ENCODE measurements around the gene GCDH. TPM values are rescaled to one million over a fixed set of nuclear protein-coding genes. Genes with fewer than 3 reads are reported as not detected.
"Not testable (repeated sequence)": the region's sequence is repeated elsewhere in the genome, so short reads cannot be mapped to it uniquely, and the experiment has no call there.

Gene GCDH
- total RNA-seq, 1 donor from 2014 or later, result 73.9 TPM

DNA sequence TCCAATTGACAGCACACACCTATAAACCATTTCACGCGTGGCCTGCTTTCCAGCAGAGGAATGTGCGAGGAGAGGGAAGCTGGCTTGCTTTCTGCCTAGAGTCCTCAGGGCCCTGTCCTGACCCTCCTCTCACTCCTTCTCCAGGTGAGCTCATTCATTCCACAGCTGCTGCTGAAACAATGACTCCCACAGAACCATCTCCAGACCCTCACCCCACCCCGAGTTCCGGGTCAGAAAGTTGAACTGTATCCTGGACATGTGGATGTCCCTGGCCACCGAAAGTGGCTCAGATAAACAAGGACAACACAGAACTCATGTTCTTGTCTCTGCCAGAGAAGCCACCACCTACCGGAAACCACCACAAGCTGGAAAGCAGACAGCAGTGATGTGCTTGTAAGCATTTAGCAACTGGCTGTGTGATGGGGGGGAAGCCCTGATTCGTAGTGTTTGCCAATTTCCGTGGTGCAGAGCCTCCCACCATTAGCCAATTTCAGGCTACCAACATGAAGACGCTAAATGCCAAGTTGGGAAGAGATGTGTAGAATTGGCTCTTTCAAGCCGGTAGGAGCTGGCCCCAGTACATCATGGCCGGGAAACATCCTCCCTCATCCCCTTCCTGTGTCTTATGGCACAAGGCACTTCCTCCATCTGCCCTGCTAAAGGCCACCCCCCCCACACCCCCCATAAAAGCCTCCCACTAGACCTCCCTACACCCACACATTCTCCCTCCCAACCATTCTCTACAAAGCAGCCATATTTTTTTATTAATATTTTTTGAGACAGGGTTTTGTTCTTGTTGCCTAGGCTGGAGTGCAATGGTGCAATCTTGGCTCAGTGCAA is 23.1 kb downstream of the GCDH start:
- Mint-ChIP-seq H3K4me3 (no peak overlapping the region), H3K27me3 (no peaks in the 10 kb centered on the region), H3K9me3 (no peaks in the 10 kb centered on the region), H3K27ac (no peak overlapping the region), H3K4me1 (peaks cover 16% of the 10 kb centered on the region), H3K36me3 (ENCODE audit: low read depth) (peaks cover under 1% of the 10 kb centered on the region)
- ATAC-seq (ENCODE audit: low read depth) (peak; percentile 53), DNase-seq (no peak)
- POLR2A ChIA-PET, result interaction anchor here (0.6 to 2.4 kb wide), 5 partner anchors 19 to 121 kb away, joined by 3 to 8 read pairs (median 3); partner anchors contain the start of genes FARSA and GCDH
- TF ChIP-seq, protein P1, sequence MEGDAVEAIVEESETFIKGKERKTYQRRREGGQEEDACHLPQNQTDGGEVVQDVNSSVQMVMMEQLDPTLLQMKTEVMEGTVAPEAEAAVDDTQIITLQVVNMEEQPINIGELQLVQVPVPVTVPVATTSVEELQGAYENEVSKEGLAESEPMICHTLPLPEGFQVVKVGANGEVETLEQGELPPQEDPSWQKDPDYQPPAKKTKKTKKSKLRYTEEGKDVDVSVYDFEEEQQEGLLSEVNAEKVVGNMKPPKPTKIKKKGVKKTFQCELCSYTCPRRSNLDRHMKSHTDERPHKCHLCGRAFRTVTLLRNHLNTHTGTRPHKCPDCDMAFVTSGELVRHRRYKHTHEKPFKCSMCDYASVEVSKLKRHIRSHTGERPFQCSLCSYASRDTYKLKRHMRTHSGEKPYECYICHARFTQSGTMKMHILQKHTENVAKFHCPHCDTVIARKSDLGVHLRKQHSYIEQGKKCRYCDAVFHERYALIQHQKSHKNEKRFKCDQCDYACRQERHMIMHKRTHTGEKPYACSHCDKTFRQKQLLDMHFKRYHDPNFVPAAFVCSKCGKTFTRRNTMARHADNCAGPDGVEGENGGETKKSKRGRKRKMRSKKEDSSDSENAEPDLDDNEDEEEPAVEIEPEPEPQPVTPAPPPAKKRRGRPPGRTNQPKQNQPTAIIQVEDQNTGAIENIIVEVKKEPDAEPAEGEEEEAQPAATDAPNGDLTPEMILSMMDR (IDR thresholded peaks at IDR 0.05), result no peak
- CTCF ChIA-PET, result interaction anchor here (0.9 kb wide), 1 partner anchor 24 kb away, joined by 3 read pairs; the partner anchor contains the start of gene GCDH
- intact Hi-C loops (cut with micrococcal nuclease), result no loop called here

- H3K27ac Mint-ChIP-seq; intact Hi-C loops (cut with micrococcal nuclease); H3K27me3 Mint-ChIP-seq; H3K36me3 Mint-ChIP-seq (ENCODE audit: low read depth); DNase-seq; H3K4me3 Mint-ChIP-seq; H3K9me3 Mint-ChIP-seq; ATAC-seq (ENCODE audit: low read depth): not testable (repeated sequence)
- ChIA-PET POLR2A (interaction anchor here (0.7 to 2.4 kb wide), 4 partner anchors 10 to 25 kb away, joined by 3 to 8 read pairs (median 4); partner anchors contain the start of genes FARSA and GCDH), CTCF (interaction anchor here (1.7 kb wide), 1 partner anchor 50 kb away, joined by 3 read pairs; no protein-coding TSS in a partner anchor)
- H3K4me1 Mint-ChIP-seq, result peaks cover 23% of the 10 kb centered on the region
These were observed 24.9 kb downstream of the GCDH start for GRCh38 chr19:12915860-12916259.

DNA sequence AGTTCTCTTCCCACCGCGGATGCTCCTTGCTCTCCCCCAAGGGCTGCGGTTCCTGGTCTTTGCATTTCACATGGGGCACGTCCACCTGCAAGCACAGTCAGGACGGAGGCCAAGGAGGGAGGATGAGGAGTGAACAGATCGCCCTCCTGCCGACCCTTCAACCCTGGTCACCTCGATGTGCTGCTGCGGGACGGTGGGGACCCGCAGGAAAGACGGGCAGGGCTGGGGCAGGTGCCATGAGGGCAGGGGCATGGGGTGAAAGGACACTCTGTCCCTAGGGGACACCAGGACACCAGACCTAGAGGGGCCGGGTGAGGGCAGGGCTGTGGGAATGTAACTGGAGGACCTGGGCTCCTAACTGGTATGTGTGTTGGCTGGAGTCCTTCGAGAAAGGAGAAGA is 27.3 kb downstream of the GCDH start:
- TF ChIP-seq, protein P1 (IDR thresholded peaks at IDR 0.05), result no peak
- no peak for DNase-seq
- intact Hi-C loops (cut with micrococcal nuclease), result loop anchor here (2.0 kb wide), 1 partner anchor 37 kb away; the partner anchor contains the start of gene DNASE2
- H3K27ac Mint-ChIP-seq, result no peak overlapping the region
- H3K4me3 Mint-ChIP-seq, result no peak overlapping the region
- CTCF ChIA-PET, result no interaction called here
- peaks cover 15% of the 10 kb centered on the region for H3K36me3 Mint-ChIP-seq (ENCODE audit: low read depth)
- H3K9me3 Mint-ChIP-seq, result no peaks in the 10 kb centered on the region
- no peak for ATAC-seq (ENCODE audit: low read depth)
- no peaks in the 10 kb centered on the region for H3K27me3 Mint-ChIP-seq
- POLR2A ChIA-PET, result interaction anchor here (0.7 to 1.2 kb wide), 3 partner anchors 19 to 112 kb away, joined by 4 to 7 read pairs (median 4); partner anchors contain the start of gene RNASEH2A
- peaks cover 21% of the 10 kb centered on the region for H3K4me1 Mint-ChIP-seq

DNA sequence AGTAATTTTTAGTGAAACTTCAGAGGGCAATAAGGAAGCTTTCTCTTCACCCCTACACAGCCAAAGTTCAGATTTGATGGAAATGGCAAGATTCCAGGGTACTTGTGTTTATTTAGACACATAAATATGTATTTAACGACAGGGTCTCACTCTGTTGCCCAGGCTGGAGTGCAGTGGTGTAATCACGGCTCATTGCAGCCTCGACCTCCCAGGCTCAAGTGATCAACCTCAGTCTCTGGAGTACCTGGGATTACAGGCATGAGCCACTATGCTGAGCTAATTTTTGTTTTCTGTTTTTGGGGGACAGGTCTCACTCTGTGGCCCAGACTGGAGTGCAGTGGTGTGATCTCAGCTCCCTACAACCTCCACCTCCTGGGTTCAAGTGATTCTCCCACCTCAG is 30.1 kb downstream of the GCDH start:
- CTCF ChIA-PET, result no interaction called here
- peaks cover 11% of the 10 kb centered on the region for H3K4me1 Mint-ChIP-seq
- intact Hi-C loops (cut with micrococcal nuclease), result no loop called here
- H3K27me3 Mint-ChIP-seq, result no peaks in the 10 kb centered on the region
- no peak for ATAC-seq (ENCODE audit: low read depth)
- DNase-seq, result no peak
- peaks cover 35% of the 10 kb centered on the region for H3K36me3 Mint-ChIP-seq (ENCODE audit: low read depth)
- no peak overlapping the region for H3K4me3 Mint-ChIP-seq
- no peak overlapping the region for H3K27ac Mint-ChIP-seq
- no peaks in the 10 kb centered on the region for H3K9me3 Mint-ChIP-seq
- POLR2A ChIA-PET, result interaction anchor here (0.7 to 4.2 kb wide), 4 partner anchors 12 to 156 kb away, joined by 4 to 46 read pairs (median 6); partner anchors contain the start of gene FARSA
- TF ChIP-seq, protein P1 (IDR thresholded peaks at IDR 0.05), result no peak

GRCh38 chr19:12922959-12923358 is 32.0 kb downstream of the GCDH start:
- POLR2A ChIA-PET, result interaction anchor here (4.2 kb wide), 1 partner anchor 10 kb away, joined by 46 read pairs; the partner anchor contains the start of gene FARSA
- no peak overlapping the region for H3K27ac Mint-ChIP-seq

More at GRCh38 chr19:12922959-12923358, 32.0 kb downstream of the GCDH start:
- TF ChIP-seq, protein P1 (IDR thresholded peaks at IDR 0.05), result no peak
- CTCF ChIA-PET, result no interaction called here
- H3K9me3 Mint-ChIP-seq, result no peaks in the 10 kb centered on the region
- H3K36me3 Mint-ChIP-seq (ENCODE audit: low read depth), result peaks cover 48% of the 10 kb centered on the region
- H3K27me3 Mint-ChIP-seq, result no peaks in the 10 kb centered on the region
- intact Hi-C loops (cut with micrococcal nuclease), result no loop called here
- no peak overlapping the region for H3K4me3 Mint-ChIP-seq
- ATAC-seq (ENCODE audit: low read depth) (no peak), DNase-seq (no peak)
- peaks cover 11% of the 10 kb centered on the region for H3K4me1 Mint-ChIP-seq
